Activated CD4-positive, alpha-beta memory T cell treated with anti-CD3 and anti-CD28 coated beads, Interleukin-2, amount 10 ng/mL, durations not matched to agents 7 days and 5 days (primary cell): Measurements from ENCODE around the gene TFDP1. TPM values are rescaled to one million over a fixed set of nuclear protein-coding genes. Genes with fewer than 3 reads are reported as not detected.

ENCODE experiments used
- total RNA-seq, 2 experiments: library from RNA; stranded (reverse); gene quantifications; one replicate each; pipeline ENCODE4 v1.2.3, GENCODE V29; 2021

The TFDP1 gene
- total RNA-seq, 2 experiments from 2014 or later: 128 to 130 TPM

Other genes starting within 250 kb of the TFDP1 start
- gene GRTP1, start 220.6 kb upstream of the TFDP1 start, total RNA-seq: under 1 TPM in 1 of 2 experiments, not detected in 1; 0.20 TPM
- under 1 TPM; 0.71 to 0.75 TPM for gene ADPRHL1, start 131.3 kb upstream of the TFDP1 start, total RNA-seq
- 10 to 100 TPM; 17.0 to 17.7 TPM for gene DCUN1D2, start 94.0 kb upstream of the TFDP1 start, total RNA-seq
- not detected for gene ATP4B, start 73.4 kb downstream of the TFDP1 start, total RNA-seq
- gene GRK1, start 82.5 kb downstream of the TFDP1 start, total RNA-seq: not detected
- gene TMEM255B, start 174.5 kb downstream of the TFDP1 start, total RNA-seq: under 1 TPM; 0.63 to 0.91 TPM